ENCODE measurements around the gene PDLIM7. TPM values are rescaled to one million over a fixed set of nuclear protein-coding genes. Genes with fewer than 3 reads are reported as not detected.

Gene PDLIM7
- total and polyA plus RNA-seq, 2 experiments from 2014 or later = 94.7 to 128 TPM

DNA sequence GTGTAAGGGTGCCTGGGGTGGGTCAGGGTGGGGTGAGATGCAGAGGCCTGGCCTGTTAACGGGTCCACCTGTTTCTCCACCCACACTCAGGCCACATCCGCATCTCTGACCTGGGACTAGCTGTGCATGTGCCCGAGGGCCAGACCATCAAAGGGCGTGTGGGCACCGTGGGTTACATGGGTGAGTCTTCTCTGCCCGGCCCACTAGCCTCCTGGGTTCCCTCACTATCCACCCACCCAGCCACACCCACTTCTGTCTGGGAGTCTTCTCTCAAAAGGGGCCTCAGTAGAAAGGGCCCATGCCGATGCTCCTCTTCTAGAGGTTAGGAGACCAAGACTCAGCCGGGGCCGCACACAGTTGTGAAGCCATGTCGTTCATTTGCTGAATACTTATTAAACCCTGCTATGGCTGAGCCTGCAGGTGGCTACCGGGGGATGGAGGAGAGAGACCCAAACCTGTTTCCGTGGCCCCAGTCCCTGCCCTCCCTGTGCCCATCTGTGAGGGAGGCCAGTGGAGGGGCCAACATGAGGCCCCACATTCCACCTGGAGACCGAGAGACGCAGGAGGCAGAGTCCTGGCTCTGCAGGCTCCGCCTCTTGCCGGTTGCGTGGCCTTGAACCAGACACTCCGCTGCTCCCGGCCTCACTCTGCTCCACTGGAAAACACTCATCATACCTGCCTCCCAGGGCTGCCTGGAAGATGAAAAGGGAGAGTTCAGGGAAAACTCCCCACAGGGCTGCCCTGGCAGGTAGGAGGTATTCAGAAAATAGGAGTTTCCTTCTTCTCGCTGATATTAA, 62.3 kb downstream of the PDLIM7 start:
- H3K9me2 ChIP-seq (ENCODE audit: insufficient read depth) = no peaks in the 10 kb centered on the region
- peaks cover 3% of the 10 kb centered on the region; the same call in 1 of the 2 replicates for H3K36me3 ChIP-seq (ENCODE audit: insufficient read depth)
- Mint-ChIP-seq H3K9me3 (peaks cover 4% of the 10 kb centered on the region; the same call in 1 of the 3 replicates), H3K27me3 (ENCODE audit: insufficient read depth, low read depth, poor library complexity) (peaks cover 7% of the 10 kb centered on the region), H3K27ac (no peak overlapping the region), H3K4me1 (peaks cover 7% of the 10 kb centered on the region), H3K36me3 (ENCODE audit: low read depth) (peaks cover 62% of the 10 kb centered on the region), H3K4me3 (no peak overlapping the region; the same call in 2 of the 3 replicates)
- H2AFZ ChIP-seq = no peak overlapping the region
- H3K27ac ChIP-seq (ENCODE audit: low read depth) = no peak overlapping the region
- no peaks in the 10 kb centered on the region for H3K79me2 ChIP-seq (replicated peaks; ENCODE audit: insufficient read depth)
- no peaks in the 10 kb centered on the region for H3K27me3 ChIP-seq (ENCODE audit: insufficient read depth)
- no peak overlapping the region for H3K4me3 ChIP-seq
- TF ChIP-seq EZH2phosphoT487 (IDR thresholded peaks at IDR 0.05; ENCODE audit: unreplicated experiment) = no peak
- peaks cover 7% of the 10 kb centered on the region; the same call in 1 of the 2 replicates for H3F3A ChIP-seq (replicated peaks; ENCODE audit: low read depth)
- no peaks in the 10 kb centered on the region for H4K20me1 ChIP-seq (replicated peaks; ENCODE audit: insufficient read depth)
- no peak for DNase-seq (ENCODE audit: low spot score)
- no peak for ATAC-seq
- H3K4me1 ChIP-seq (ENCODE audit: insufficient read depth) = 0 out of 2 replicates have a peak, but pooled peaks cover 3% of the 10 kb centered on the region
- H3K4me2 ChIP-seq = no peak overlapping the region

DNA sequence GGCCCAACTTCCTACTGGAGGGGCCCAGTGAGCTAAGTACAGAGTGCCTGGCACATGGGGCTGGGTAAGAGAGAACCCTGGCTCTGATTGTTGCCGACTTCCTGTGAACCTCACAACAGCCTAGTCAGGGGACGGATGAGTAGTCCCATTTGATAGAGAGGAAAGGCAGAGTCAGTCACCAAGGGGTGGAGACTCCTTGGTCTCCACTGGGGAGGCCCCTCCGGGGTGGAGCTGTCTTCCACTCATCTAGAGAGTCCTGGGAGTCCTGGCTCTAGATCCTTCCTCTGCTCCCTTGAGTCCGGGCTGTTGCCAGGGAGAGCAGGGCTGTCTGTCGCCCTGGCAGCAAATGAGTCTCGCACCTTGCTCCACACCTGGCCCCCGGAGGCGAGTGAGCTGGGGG, 63.0 kb downstream of the PDLIM7 start:
- Mint-ChIP-seq H3K27me3 (ENCODE audit: insufficient read depth, low read depth, poor library complexity) (peaks cover 7% of the 10 kb centered on the region), H3K27ac (no peak overlapping the region), H3K9me3 (peaks cover 4% of the 10 kb centered on the region; the same call in 1 of the 3 replicates), H3K4me3 (no peak overlapping the region), H3K4me1 (peaks cover 3% of the 10 kb centered on the region; the same call in 2 of the 3 replicates), H3K36me3 (ENCODE audit: low read depth) (peaks cover 56% of the 10 kb centered on the region)
- H3K4me1 ChIP-seq (ENCODE audit: insufficient read depth) = no peaks in the 10 kb centered on the region
- DNase-seq (ENCODE audit: low spot score) (no peak), ATAC-seq (no peak)
- no peaks in the 10 kb centered on the region for H3K27me3 ChIP-seq (ENCODE audit: insufficient read depth)
- no peak overlapping the region for H2AFZ ChIP-seq
- TF ChIP-seq, protein P1, sequence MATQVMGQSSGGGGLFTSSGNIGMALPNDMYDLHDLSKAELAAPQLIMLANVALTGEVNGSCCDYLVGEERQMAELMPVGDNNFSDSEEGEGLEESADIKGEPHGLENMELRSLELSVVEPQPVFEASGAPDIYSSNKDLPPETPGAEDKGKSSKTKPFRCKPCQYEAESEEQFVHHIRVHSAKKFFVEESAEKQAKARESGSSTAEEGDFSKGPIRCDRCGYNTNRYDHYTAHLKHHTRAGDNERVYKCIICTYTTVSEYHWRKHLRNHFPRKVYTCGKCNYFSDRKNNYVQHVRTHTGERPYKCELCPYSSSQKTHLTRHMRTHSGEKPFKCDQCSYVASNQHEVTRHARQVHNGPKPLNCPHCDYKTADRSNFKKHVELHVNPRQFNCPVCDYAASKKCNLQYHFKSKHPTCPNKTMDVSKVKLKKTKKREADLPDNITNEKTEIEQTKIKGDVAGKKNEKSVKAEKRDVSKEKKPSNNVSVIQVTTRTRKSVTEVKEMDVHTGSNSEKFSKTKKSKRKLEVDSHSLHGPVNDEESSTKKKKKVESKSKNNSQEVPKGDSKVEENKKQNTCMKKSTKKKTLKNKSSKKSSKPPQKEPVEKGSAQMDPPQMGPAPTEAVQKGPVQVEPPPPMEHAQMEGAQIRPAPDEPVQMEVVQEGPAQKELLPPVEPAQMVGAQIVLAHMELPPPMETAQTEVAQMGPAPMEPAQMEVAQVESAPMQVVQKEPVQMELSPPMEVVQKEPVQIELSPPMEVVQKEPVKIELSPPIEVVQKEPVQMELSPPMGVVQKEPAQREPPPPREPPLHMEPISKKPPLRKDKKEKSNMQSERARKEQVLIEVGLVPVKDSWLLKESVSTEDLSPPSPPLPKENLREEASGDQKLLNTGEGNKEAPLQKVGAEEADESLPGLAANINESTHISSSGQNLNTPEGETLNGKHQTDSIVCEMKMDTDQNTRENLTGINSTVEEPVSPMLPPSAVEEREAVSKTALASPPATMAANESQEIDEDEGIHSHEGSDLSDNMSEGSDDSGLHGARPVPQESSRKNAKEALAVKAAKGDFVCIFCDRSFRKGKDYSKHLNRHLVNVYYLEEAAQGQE (IDR thresholded peaks at IDR 0.05; ENCODE audit: unreplicated experiment) = no peak
- no peaks in the 10 kb centered on the region for H3K9me2 ChIP-seq (ENCODE audit: insufficient read depth)
- no peak overlapping the region for H3K27ac ChIP-seq (ENCODE audit: low read depth)
- H3K36me3 ChIP-seq (ENCODE audit: insufficient read depth) = peaks cover 3% of the 10 kb centered on the region; the same call in 1 of the 2 replicates
- H3K79me2 ChIP-seq (replicated peaks; ENCODE audit: insufficient read depth) = no peaks in the 10 kb centered on the region
- H4K20me1 ChIP-seq (replicated peaks; ENCODE audit: insufficient read depth) = peaks cover 4% of the 10 kb centered on the region
- no peak overlapping the region for H3K4me3 ChIP-seq
- peaks cover 5% of the 10 kb centered on the region; the same call in 1 of the 2 replicates for H3F3A ChIP-seq (replicated peaks; ENCODE audit: low read depth)
- no peak overlapping the region for H3K4me2 ChIP-seq

DNA sequence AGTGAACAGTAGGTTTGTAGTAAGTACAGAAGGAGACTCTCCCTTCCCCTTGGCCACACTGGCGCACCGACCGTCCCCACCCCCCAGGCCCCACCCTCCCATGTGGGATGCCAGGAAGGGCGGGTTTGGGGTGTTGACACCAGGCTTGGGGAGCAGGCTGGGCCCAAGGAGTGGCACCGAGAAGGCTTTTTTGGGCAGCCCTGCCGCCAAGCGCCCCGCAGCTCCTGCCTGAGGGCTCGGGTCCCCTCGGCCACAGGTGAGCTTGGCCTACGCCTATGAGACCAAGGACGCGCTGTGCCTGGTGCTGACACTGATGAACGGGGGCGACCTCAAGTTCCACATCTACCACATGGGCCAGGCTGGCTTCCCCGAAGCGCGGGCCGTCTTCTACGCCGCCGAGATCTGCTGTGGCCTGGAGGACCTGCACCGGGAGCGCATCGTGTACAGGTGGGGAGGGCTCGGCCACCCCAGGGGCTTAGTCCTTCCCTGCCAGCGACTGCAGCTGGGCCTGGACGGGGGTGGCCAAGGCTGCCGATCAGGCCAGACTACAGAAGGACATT, 63.7 kb downstream of the PDLIM7 start:
- Histone ChIP-seq H3K4me3 (no peak overlapping the region), H3K4me1 (ENCODE audit: insufficient read depth) (peaks cover 1% of the 10 kb centered on the region; the same call in 1 of the 2 replicates), H3K36me3 (ENCODE audit: insufficient read depth) (peaks cover 3% of the 10 kb centered on the region; the same call in 1 of the 2 replicates), H2AFZ (no peak overlapping the region), H4K20me1 (replicated peaks; ENCODE audit: insufficient read depth) (peaks cover 4% of the 10 kb centered on the region), H3K27ac (ENCODE audit: low read depth) (no peak overlapping the region), H3K79me2 (replicated peaks; ENCODE audit: insufficient read depth) (peaks cover 3% of the 10 kb centered on the region), H3F3A (replicated peaks; ENCODE audit: low read depth) (peaks cover 4% of the 10 kb centered on the region; the same call in 1 of the 2 replicates), H3K27me3 (ENCODE audit: insufficient read depth) (no peaks in the 10 kb centered on the region), H3K9me2 (ENCODE audit: insufficient read depth) (no peaks in the 10 kb centered on the region), H3K4me2 (no peak overlapping the region)
- DNase-seq (ENCODE audit: low spot score) (no peak), ATAC-seq (no peak)
- no peak overlapping the region for H3K27ac Mint-ChIP-seq
- no peak overlapping the region for H3K4me3 Mint-ChIP-seq
- H3K27me3 Mint-ChIP-seq (ENCODE audit: insufficient read depth, low read depth, poor library complexity) = peaks cover 12% of the 10 kb centered on the region
- H3K36me3 Mint-ChIP-seq (ENCODE audit: low read depth) = peaks cover 49% of the 10 kb centered on the region
- peaks cover 4% of the 10 kb centered on the region; the same call in 1 of the 3 replicates for H3K9me3 Mint-ChIP-seq
- H3K4me1 Mint-ChIP-seq = peaks cover 10% of the 10 kb centered on the region; the same call in 2 of the 3 replicates
- TF ChIP-seq NANOG (IDR thresholded peaks at IDR 0.05; ENCODE audit: borderline replicate concordance) = no peak
- TF ChIP-seq ZNF331 (CRISPR knock-in tag; IDR thresholded peaks at IDR 0.05; ENCODE audit: low read depth) = no peak
- TF ChIP-seq, protein P1 (IDR thresholded peaks at IDR 0.05; ENCODE audit: unreplicated experiment) = no peak
- no peak for TF ChIP-seq EZH2phosphoT487 (IDR thresholded peaks at IDR 0.05; ENCODE audit: unreplicated experiment)
- TF ChIP-seq, protein P2, sequence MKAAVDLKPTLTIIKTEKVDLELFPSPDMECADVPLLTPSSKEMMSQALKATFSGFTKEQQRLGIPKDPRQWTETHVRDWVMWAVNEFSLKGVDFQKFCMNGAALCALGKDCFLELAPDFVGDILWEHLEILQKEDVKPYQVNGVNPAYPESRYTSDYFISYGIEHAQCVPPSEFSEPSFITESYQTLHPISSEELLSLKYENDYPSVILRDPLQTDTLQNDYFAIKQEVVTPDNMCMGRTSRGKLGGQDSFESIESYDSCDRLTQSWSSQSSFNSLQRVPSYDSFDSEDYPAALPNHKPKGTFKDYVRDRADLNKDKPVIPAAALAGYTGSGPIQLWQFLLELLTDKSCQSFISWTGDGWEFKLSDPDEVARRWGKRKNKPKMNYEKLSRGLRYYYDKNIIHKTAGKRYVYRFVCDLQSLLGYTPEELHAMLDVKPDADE (IDR thresholded peaks at IDR 0.05) = no peak
- TF ChIP-seq CREB1 (CRISPR knock-in tag; IDR thresholded peaks at IDR 0.05; ENCODE audit: low read depth) = no peak
